MM.1S (cell line): ENCODE results near the gene TMC1.

Experiments used
- DNase-seq: peaks from one replicate; pipeline ENCODE4 v3.0.0-alpha.2; 2015
- H2AFZ ChIP-seq: fragments of 300-600 bp; sonication (generic); 2 replicates; pipeline ENCODE4 v1.6.0; 2016; ENCODE audit warnings: antibody characterized with exemption, low read length
- H3F3A ChIP-seq: fragments of 300-600 bp; sonication (generic); 2 replicates; pipeline ENCODE4 v1.6.1; 2016; ENCODE audit warnings: mild to moderate bottlenecking, antibody characterized with exemption, low read length, moderate library complexity, mixed read lengths; ENCODE audit not compliant: insufficient read depth
- H3K27ac ChIP-seq: fragments of 300-600 bp; sonication (generic); 2 replicates; pipeline ENCODE4 v1.5.1; 2016; ENCODE audit warnings: mild to moderate bottlenecking, low read length
- H3K27me3 ChIP-seq: fragments of 300-600 bp; sonication (generic); replicated peaks from 2 replicates; pipeline ENCODE4 v1.6.0; 2016; ENCODE audit warnings: low read length; ENCODE audit not compliant: insufficient read depth
- H3K36me3 ChIP-seq: fragments of 300-600 bp; sonication (generic); replicated peaks from 2 replicates; pipeline ENCODE4 v1.6.1; 2016; ENCODE audit warnings: mild to moderate bottlenecking, low read length, mixed read lengths; ENCODE audit not compliant: insufficient read depth
- H3K4me1 ChIP-seq: fragments of 300-600 bp; sonication (generic); 2 replicates; pipeline ENCODE4 v1.6.1; 2016; ENCODE audit warnings: low read length, mixed read lengths
- H3K4me2 ChIP-seq: fragments of 300-600 bp; sonication (generic); 2 replicates; pipeline ENCODE4 v1.6.0; 2016; ENCODE audit warnings: low read depth, low read length
- H3K4me3 ChIP-seq: fragments of 300-600 bp; sonication (generic); 2 replicates; pipeline ENCODE4 v1.5.1; 2016; ENCODE audit warnings: low read length, mixed read lengths
- H3K79me2 ChIP-seq: fragments of 300-600 bp; sonication (generic); 2 replicates; pipeline ENCODE4 v1.6.1; 2016; ENCODE audit warnings: mixed run types, low read length, mixed read lengths
- H3K9ac ChIP-seq: fragments of 300-600 bp; sonication (generic); 2 replicates; pipeline ENCODE4 v1.6.1; 2016; ENCODE audit warnings: low read length, mixed read lengths
- H3K9me2 ChIP-seq: fragments of 300-600 bp; sonication (generic); replicated peaks from 2 replicates; pipeline ENCODE4 v1.6.1; 2016; ENCODE audit warnings: mild to moderate bottlenecking, low read length, mixed read lengths; ENCODE audit not compliant: insufficient read depth
- H3K9me3 ChIP-seq: fragments of 300-600 bp; sonication (generic); replicated peaks from 2 replicates; pipeline ENCODE4 v1.6.1; 2016; ENCODE audit warnings: mild to moderate bottlenecking, low read length, mixed read lengths; ENCODE audit not compliant: insufficient read depth
- H4K20me1 ChIP-seq: fragments of 300-600 bp; sonication (generic); 2 replicates; pipeline ENCODE4 v1.6.1; 2016; ENCODE audit warnings: mild to moderate bottlenecking, low read length, moderate library complexity, mixed read lengths; ENCODE audit not compliant: insufficient read depth
- EZH2 ChIP-seq: fragments of 300-600 bp; sonication (generic); optimal IDR thresholded peaks from 2 replicates; pipeline ENCODE3; 2017; ENCODE audit warnings: low read depth, mild to moderate bottlenecking, antibody characterized with exemption, low read length, mixed read lengths
- EZH2phosphoT487 ChIP-seq: fragments of 300-600 bp; sonication (generic); IDR thresholded peaks from 2 replicates; pipeline ENCODE4 v1.6.1; 2018; ENCODE audit warnings: antibody characterized with exemption, low read length
- TF ChIP-seq, protein P1 (sequence below): fragments of 300-600 bp; sonication (generic); IDR thresholded peaks from 2 replicates; pipeline ENCODE4 v1.5.1; 2016; ENCODE audit warnings: antibody characterized with exemption, low read length, mixed read lengths

TMC1 gene

DNA sequence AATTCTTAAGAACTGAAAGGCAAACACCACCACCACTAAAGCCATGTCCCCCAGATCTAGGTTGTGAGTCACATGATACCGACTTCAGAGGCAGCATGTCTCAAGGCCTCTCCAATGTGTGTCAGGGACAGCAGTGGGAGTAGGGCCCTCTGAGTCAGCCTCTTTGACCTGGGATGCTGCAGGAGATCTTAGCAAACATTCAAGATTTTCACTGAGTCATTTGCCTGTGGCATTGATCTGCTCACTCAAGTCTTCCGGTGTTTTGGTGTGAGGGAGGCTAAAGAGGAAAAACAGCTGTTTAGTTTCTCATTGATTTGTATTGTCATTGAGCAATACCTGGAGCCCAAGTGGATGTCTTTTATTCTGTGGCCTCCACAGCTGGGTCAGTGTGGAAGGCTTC is 36.1 kb downstream of the TMC1 start:
- DNase-seq, result no peak
- Histone ChIP-seq H3K9me3 (no peaks in the 10 kb centered on the region), H3K79me2 (no peaks in the 10 kb centered on the region), H3F3A (no peaks in the 10 kb centered on the region), H3K27ac (no peak overlapping the region), H3K4me1 (no peaks in the 10 kb centered on the region), H4K20me1 (no peaks in the 10 kb centered on the region), H3K4me3 (no peak overlapping the region), H3K27me3 (no peaks in the 10 kb centered on the region), H3K36me3 (no peaks in the 10 kb centered on the region), H3K9ac (no peak overlapping the region), H2AFZ (no peak overlapping the region), H3K4me2 (no peak overlapping the region), H3K9me2 (no peaks in the 10 kb centered on the region)
- TF ChIP-seq EZH2, result no peak
- TF ChIP-seq, protein P1, sequence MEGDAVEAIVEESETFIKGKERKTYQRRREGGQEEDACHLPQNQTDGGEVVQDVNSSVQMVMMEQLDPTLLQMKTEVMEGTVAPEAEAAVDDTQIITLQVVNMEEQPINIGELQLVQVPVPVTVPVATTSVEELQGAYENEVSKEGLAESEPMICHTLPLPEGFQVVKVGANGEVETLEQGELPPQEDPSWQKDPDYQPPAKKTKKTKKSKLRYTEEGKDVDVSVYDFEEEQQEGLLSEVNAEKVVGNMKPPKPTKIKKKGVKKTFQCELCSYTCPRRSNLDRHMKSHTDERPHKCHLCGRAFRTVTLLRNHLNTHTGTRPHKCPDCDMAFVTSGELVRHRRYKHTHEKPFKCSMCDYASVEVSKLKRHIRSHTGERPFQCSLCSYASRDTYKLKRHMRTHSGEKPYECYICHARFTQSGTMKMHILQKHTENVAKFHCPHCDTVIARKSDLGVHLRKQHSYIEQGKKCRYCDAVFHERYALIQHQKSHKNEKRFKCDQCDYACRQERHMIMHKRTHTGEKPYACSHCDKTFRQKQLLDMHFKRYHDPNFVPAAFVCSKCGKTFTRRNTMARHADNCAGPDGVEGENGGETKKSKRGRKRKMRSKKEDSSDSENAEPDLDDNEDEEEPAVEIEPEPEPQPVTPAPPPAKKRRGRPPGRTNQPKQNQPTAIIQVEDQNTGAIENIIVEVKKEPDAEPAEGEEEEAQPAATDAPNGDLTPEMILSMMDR, result no peak
- no peak for TF ChIP-seq EZH2phosphoT487

DNA sequence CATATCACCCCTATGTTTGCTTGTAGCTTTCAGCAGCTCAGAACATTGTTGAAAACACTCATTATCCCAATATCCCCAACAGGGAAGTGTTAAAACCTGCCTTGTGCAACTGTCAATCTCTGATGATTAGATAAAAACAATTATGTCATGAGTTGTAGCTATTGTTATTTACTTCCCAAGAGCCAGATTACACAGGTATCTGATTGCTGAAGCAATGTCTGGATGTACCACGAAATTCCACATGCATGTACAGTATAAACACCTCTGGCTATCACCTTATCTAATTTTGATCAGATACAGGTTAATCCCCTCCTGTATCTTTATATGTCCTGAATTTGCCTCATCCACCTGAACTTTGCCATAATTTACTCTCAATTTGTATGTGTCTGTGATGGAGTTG is 38.7 kb downstream of the TMC1 start:
- no peaks in the 10 kb centered on the region for H3K9me3 ChIP-seq
- no peak overlapping the region for H2AFZ ChIP-seq
- H3K4me2 ChIP-seq, result no peak overlapping the region
- H3K27ac ChIP-seq, result no peak overlapping the region
- no peaks in the 10 kb centered on the region for H3K36me3 ChIP-seq
- H3K9me2 ChIP-seq, result no peaks in the 10 kb centered on the region
- H3K9ac ChIP-seq, result no peak overlapping the region
- H3K4me1 ChIP-seq, result no peaks in the 10 kb centered on the region
- TF ChIP-seq, protein P1, result no peak
- TF ChIP-seq EZH2, result no peak
- no peak for TF ChIP-seq EZH2phosphoT487
- no peaks in the 10 kb centered on the region for H3F3A ChIP-seq
- H3K4me3 ChIP-seq, result no peak overlapping the region
- H4K20me1 ChIP-seq, result no peaks in the 10 kb centered on the region
- no peak for DNase-seq
- no peaks in the 10 kb centered on the region for H3K27me3 ChIP-seq
- H3K79me2 ChIP-seq, result no peaks in the 10 kb centered on the region

DNA sequence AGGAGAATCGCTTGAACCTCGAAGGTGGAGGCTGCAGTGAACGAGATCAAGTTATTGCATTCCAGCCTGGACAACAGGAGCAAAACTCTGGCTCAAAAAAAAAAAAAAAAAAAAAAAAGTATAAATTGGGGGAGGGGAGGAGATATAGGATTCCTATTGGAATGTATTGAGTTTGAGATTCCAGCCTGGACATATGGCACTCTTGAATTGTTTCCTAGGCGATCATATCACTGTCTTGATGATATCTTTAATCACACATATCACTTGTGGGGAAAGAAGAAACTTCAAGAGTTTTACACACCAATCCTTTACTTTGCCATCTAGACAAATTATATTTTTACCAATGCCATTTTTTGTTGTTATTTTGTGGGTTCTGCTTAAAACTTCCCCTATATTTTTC is 42.4 kb downstream of the TMC1 start:
- Histone ChIP-seq H2AFZ (no peak overlapping the region), H4K20me1 (no peaks in the 10 kb centered on the region), H3K9ac (no peak overlapping the region), H3K9me3 (no peaks in the 10 kb centered on the region), H3K9me2 (no peaks in the 10 kb centered on the region), H3K4me2 (no peak overlapping the region), H3K4me3 (no peak overlapping the region), H3K79me2 (no peaks in the 10 kb centered on the region), H3K27me3 (no peaks in the 10 kb centered on the region), H3K27ac (no peak overlapping the region), H3K36me3 (no peaks in the 10 kb centered on the region), H3K4me1 (no peaks in the 10 kb centered on the region), H3F3A (no peaks in the 10 kb centered on the region)
- TF ChIP-seq, protein P1, result no peak
- TF ChIP-seq EZH2 (no peak), EZH2phosphoT487 (no peak)
- DNase-seq, result no peak
